Suprapubic skin (tissue), 4 donors: ENCODE data around the gene SWAP70.

ENCODE experiments used
- EP300 ChIP-seq: sonication (generic); formaldehyde crosslinking; IDR thresholded peaks from one replicate; pipeline ENCODE4 v1.6.1; 2017; ENCODE audit warnings: antibody characterized with exemption
- POLR2A ChIP-seq, 2 donors: fragments of 450-650 bp; IDR thresholded peaks; one replicate each; pipeline ENCODE4 v1.6.1; 2017; ENCODE audit warnings: antibody characterized with exemption in 2 of 2, mild to moderate bottlenecking in 2 of 2, moderate library complexity in 2 of 2
- POLR2AphosphoS5 ChIP-seq, 3 donors: sonication (generic); formaldehyde crosslinking; IDR thresholded peaks; one replicate each; pipeline ENCODE4 v1.6.1; 2017; ENCODE audit warnings: antibody characterized with exemption in 3 of 3
- TF ChIP-seq, protein P1 (sequence below), 2 donors: fragments of 200-600 bp in 1 of 2; fragments of 450-650 bp in 1 of 2; sonication (generic) in 1 of 2; IDR thresholded peaks; one replicate each; pipeline ENCODE4 v1.5.1; 2016 to 2019; ENCODE audit warnings: antibody characterized with exemption in 2 of 2, mild to moderate bottlenecking in 1 of 2, moderate library complexity in 1 of 2

DNA sequence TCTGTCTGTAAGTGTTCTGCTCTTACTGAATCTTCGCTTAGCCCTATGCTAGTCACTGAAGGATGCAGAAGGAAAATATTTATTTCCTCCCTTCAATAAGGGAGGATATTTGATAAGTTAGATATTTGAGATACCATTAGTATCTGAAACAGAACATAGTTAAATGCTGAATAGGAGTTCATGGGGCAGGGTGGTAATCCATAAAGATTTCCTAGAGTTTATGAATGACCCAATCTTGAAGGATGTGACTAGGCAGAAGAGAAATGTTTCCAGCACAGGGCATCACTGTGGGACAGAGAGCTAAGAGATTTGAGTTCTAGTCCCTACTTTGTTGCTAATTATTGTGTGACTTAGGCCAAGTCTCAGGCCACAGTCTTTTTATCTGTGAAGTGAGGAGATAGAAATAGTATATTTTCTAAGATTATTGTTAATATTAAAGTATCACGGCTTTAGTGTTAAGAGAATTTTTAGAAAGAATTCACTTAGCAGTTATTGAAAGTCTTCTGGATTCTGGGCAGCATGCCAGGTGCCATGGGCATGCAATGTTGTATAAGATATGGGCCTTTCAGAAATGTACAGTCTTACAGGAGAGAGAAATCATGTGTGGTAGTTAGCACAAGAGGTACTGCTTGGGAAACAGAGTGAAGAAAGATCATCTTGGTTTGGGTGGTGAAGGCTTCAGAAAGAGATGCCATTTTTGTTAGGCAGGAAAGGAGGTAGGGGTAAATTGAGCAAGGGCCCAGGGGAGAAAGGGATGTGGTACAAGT lies 24.0 kb downstream of the SWAP70 start:
- TF ChIP-seq POLR2AphosphoS5 (IDR thresholded peaks at IDR 0.05): no peak
- TF ChIP-seq EP300: no peak
- TF ChIP-seq, protein P1, sequence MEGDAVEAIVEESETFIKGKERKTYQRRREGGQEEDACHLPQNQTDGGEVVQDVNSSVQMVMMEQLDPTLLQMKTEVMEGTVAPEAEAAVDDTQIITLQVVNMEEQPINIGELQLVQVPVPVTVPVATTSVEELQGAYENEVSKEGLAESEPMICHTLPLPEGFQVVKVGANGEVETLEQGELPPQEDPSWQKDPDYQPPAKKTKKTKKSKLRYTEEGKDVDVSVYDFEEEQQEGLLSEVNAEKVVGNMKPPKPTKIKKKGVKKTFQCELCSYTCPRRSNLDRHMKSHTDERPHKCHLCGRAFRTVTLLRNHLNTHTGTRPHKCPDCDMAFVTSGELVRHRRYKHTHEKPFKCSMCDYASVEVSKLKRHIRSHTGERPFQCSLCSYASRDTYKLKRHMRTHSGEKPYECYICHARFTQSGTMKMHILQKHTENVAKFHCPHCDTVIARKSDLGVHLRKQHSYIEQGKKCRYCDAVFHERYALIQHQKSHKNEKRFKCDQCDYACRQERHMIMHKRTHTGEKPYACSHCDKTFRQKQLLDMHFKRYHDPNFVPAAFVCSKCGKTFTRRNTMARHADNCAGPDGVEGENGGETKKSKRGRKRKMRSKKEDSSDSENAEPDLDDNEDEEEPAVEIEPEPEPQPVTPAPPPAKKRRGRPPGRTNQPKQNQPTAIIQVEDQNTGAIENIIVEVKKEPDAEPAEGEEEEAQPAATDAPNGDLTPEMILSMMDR (IDR thresholded peaks at IDR 0.05): no peak
- no peak for TF ChIP-seq POLR2A (IDR thresholded peaks at IDR 0.05)
